Epithelial cell of prostate (primary cell): ENCODE measurements around the gene UMAD1.

Experiments
- DNase-seq: peaks from one replicate; pipeline ENCODE4 v3.0.0-alpha.2; 2011; ENCODE audit warnings: low read depth, low spot score
- H3K27ac ChIP-seq: fragments of 450-650 bp; 2 replicates; pipeline ENCODE4 v1.5.1; 2017; ENCODE audit warnings: mild to moderate bottlenecking

Gene UMAD1

DNA sequence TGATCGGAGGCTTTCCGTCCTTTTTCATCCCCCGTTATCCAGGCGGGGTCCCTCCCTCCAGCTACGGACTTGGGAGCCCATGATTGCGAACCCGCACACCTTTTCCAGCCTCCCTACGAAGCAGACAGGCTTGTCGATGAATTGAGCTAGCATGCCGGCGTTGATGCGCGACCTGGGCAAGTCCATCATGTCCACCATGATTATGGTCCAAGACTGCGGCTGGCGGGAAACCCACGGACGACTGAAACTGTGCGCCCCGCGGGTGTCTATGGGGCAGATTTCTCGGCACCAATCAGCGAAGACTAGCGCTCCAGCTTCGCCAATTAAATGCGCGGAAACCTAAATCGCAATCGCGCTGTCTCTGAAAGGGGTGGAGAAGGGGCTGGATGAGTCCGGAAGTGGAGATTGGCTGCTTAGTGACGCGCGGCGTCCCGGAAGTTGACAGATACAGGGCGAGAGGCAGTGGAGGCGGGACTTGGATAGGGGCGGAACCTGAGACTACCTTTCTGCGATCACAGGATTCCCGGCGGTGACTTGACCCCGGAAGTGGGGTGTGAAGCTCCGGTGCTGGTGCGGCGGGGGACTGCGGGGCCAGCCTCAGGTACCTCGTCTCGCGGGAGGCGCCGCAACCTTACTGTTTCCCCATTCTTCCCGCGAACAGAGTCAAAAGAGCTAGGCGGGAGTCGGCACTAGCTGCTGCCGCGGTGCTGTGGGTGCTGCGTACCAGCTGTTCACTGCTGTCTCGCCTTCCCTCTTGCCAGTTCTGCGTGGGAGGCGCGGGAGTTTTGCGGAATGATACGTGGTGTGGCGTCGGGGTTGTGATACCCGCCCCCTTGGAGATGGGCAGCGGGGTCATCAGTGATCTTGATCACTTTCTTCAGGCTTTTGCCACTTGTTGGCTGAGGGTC lies at the start of gene UMAD1:
TSS of gene UMAD1 (plus strand) at position 532 of the 908 bp plus-strand sequence. CDS start 32,620 bp downstream, outside the sequence.
- H3K27ac ChIP-seq = peak within 1 kb of the TSS; percentile 77
- peak; percentile 97 for DNase-seq

GRCh38 chr7:7595451-7595850 lies 45.1 kb upstream of the UMAD1 start:
- H3K27ac ChIP-seq = no peak overlapping the region
- no peak for DNase-seq

- no peak overlapping the region for H3K27ac ChIP-seq
- DNase-seq = no peak
These were observed 44.4 kb upstream of the UMAD1 start for GRCh38 chr7:7596176-7596575.

GRCh38 chr7:7607010-7607409 lies 33.5 kb upstream of the UMAD1 start:
- no peak overlapping the region for H3K27ac ChIP-seq
- DNase-seq = no peak

DNA sequence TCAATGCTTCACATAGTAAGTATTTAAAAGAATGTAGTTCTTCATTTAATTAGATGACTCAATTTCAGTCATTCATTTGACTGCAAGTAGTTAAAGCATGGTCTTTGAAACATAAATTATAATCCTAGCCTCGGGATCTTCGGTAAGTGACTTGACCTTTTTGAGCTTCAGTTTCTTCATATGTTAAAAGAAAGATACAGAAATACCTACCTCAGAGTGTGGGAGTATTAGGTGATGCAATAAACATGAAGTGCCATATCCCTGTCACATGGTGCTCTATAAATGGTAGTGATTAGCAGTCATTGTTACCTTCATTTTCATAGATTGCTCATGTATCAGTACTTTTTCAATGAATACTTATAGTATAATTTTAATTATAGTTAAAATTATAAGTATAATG lies 31.2 kb upstream of the UMAD1 start:
- H3K27ac ChIP-seq = no peak overlapping the region
- no peak for DNase-seq

GRCh38 chr7:7612519-7612918 lies 28.0 kb upstream of the UMAD1 start:
- no peak for DNase-seq
- H3K27ac ChIP-seq = no peak overlapping the region

DNA sequence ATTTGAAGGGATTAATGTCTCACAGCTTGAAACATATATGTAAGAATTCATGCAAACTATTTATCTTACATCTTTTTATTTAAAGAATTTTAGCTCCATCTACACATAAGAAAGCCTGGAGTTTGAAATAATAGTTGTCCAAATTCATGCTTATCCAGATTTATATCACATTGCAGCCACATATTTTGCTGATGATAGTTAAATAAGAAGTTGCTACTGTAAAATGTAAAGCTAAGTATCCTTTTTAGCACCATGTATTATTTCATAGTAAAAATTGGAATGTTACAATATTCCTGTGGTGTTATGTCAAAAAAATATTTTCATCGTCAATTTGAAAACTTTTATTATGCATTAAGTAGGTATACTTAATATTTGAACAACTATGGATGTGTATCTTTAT lies 27.3 kb upstream of the UMAD1 start:
- H3K27ac ChIP-seq = no peak overlapping the region

DNA sequence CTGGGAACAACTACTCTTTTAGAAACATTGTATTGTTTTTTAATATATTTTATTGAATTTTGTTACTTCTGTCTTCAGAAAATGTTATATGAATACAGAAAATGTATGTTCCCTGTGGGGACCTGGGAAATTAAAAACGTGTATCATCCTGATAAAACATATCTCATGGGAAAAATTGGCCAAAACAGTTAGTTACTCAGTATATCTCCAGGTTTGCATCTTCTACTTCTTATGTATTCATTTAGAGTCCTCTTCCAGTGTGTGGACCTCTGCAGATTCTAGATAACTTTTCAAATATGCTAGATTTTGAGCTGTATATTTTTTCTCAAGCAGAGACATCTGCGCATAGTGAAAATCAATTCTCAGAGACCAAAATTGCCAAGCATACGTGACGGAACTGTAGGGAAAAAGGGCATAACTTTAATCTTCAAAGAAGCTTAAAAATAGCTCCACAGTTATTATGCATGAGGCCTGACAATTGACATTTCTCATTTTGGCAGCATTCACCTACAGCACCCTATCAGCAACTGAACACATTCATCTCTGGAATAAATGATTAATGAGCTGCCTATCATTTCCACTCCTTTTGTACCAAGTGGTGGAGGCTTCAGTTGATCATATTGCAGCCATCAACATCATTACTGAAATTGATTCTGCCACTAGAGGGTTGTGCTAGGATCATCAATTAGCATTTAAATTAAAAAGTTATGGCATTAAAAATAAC lies 26.4 kb upstream of the UMAD1 start:
- no peak for DNase-seq
- no peak overlapping the region for H3K27ac ChIP-seq

More for the DNA sequence above, 27.3 kb upstream of the UMAD1 start:
- DNase-seq = no peak

- no peak for DNase-seq
- no peak overlapping the region for H3K27ac ChIP-seq
These were observed 23.0 kb upstream of the UMAD1 start for GRCh38 chr7:7617550-7617949.

DNA sequence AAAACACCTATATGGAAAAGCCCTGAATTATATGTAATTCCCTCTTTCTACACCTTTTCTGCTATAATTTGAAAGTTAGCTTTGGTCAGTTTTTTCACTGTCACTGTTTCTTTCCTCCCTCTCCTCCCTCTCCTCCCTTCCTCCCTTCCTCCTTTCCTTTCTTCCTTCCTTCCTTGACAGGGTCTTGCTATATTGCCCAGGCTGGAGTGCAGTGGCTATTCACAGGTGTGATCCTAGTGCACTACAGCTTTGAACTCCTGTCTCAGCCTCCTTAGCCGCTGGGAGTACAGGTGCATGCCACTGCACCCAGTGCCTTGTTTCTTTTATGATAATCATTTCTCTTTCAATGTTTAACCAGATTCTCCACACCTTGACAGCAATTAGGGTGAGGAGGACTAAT lies 22.1 kb upstream of the UMAD1 start:
- no peak overlapping the region for H3K27ac ChIP-seq
- no peak for DNase-seq

- H3K27ac ChIP-seq = no peak overlapping the region
- no peak for DNase-seq
These were observed 20.3 kb upstream of the UMAD1 start for GRCh38 chr7:7620236-7620635.

DNA sequence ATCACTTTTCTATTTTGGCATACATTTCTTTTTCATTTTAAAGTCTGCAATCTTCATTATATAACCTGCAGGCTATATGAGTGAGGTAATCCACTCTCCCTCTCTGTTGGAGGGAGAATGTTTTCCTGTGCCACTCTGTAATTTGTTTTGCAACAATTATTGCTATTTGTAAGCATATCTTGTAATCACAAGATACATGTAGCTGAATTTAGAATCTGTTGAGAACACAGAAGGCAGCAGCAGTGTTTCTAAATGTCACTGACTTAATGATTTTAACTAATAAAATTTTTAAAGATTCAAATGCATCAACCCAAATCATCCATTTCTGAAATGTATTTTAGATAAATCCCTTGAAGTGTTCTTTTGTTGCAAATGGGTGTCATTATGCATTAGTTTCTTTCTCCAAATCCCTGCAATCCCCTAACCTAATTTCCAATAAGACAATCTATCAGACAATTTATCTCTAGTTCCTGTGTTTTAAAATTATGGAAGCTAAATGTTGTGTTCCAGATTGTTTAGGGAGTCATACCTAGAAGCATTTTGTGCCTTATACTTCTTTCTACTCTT lies 19.8 kb upstream of the UMAD1 start:
- no peak overlapping the region for H3K27ac ChIP-seq
- no peak for DNase-seq

- DNase-seq = no peak
- H3K27ac ChIP-seq = no peak overlapping the region
These were observed 12.1 kb upstream of the UMAD1 start for GRCh38 chr7:7628476-7628875.

DNA sequence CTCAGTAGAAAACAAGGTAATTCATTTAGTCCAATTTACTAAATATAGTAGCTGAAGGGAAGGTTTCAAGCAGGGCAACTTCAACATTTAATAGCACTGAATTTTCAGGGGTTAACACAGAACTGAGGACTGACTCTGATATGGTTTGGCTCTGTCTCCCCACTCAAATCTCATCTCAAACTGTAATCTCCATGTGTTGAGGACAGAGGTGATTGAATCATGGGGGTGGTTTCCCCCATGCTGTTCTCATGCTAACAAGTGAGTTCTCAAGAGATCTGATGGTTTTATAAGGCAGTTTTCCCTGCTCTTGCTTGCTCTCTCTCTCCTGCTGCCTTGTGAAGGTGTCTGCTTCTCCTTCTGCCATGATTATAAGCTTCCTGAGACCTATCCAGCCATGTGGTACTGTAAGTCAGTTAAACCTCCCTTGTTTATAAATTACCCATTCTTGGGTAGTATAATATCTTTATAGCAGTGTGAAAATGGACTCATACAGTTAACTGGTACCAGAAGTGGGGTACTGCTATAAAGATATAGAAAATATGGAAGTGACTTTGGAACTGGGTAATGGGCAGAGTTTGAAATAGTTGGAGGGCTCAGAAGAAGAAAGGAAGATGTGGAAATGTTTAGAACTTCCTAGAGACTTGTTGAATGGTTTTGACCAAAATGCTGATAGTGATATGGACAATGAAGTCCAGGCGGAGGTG lies 9.8 kb upstream of the UMAD1 start:
- no peak for DNase-seq

DNA sequence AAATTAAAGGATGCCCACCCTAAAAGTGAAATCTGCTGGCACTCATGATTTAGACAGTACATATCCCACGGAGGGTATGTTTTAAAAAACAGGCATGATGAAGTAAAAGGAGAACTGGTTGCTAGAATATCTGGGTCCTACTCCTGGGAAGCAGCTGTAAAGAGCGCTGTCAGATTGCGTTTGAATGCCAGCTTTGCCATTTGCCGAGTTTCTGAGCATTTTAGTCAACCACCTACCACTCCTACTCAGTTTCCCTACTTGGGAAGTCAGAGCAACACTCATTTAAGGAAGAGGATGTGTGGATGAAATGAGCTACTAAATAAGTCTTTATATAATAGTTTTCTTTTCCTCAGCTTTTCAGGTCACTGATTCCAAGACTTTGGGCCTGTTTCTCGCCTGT lies 1.1 kb upstream of the UMAD1 start:
- no peak for DNase-seq

More for the DNA sequence above, 9.8 kb upstream of the UMAD1 start:
- H3K27ac ChIP-seq = no peak overlapping the region

GRCh38 chr7:7639847-7640220 lies 718 bp upstream of the UMAD1 start:
- no peak for DNase-seq
- peak overlapping the region; percentile 77 for H3K27ac ChIP-seq

More for the DNA sequence above, 1.1 kb upstream of the UMAD1 start:
- peak overlapping the region; percentile 77 for H3K27ac ChIP-seq

DNA sequence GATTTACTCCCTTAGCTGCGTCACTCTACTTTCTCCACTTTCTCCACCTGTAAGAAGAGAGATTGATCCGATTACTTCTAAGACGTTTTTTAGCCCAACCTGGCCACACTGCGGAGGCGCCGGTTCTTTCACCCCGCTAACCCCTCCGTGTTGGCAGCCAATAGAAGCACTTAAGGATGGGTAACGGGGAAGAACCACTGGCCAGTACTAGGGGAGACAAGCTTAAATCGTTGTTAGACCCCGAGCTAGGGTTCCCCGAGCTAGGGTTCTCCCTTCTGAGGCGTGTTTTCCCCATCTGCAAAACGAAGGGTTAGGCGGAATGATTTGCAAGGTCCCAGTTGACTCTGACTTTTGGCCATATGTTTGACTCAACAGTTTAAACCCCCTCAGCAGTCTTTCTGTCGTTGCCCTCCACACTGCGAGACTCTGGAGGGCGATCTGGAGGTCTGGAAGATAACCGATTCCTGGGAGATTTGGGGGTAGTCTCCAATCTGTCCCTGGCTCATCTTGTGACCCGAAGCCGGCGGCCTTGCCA lies 644 bp downstream of the UMAD1 start:
- DNase-seq = no peak
- H3K27ac ChIP-seq = peak overlapping the region; percentile 77

DNA sequence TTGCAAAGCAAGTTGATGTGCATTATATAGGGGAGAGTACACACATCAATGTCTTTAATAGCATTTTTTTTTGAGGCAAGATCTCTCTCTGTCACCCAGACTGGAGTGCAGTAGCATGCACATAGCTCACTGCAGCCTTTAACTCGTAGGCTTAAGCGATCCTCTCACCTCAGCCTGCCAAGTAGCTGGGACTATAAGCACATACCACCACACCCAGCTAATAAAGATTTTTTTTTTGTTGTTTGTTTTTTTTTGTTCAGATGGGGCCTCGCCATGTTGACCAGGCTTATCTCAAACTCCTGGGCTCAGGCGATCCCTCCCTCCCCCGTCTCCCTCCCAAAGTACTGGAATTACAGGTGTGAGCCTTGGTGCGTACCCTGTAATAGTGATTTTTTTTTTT lies 1.5 kb downstream of the UMAD1 start:
- no peak for DNase-seq
- H3K27ac ChIP-seq = no peak overlapping the region

DNA sequence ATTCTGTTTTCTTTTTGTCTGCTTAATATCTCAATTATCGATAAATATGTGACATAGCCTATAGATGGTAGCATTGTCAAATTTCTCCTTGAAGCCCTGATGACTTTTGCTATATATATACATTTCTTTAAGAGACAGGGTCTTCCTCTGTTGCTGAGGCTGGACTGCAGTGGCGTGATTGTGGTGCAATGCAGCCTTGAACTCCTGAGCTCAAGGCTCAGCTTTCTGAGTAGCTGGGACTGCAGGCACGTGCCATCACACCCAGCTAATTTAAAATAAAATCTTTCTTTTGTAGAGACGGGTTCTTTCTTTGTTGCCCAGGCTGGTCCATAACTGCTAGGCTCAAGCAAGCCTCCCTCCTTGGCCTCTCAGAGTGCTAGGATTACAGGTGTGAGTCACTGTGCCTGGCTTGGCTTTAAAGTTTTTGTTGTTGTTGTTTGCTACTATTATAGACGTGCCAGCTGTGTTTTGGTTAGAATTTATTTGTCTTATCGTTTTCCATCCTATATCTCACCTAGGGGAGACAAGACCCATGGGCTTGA lies 7.0 kb downstream of the UMAD1 start:
- DNase-seq = no peak
- H3K27ac ChIP-seq = no peak overlapping the region

GRCh38 chr7:7650682-7651206 lies 10.2 kb downstream of the UMAD1 start:
- no peak for DNase-seq
- no peak overlapping the region for H3K27ac ChIP-seq
